GM10266 (cell line): ENCODE measurements around the gene ATP6V1B1.

Experiments
- DNase-seq: peaks from one replicate; pipeline ENCODE4 v3.0.0; 2012; ENCODE audit errors: extremely low spot score
- CTCF ChIP-seq: IDR thresholded peaks from 2 replicates; pipeline ENCODE4 v1.5.1; 2012; ENCODE audit warnings: mild to moderate bottlenecking, low read depth; ENCODE audit not compliant: control insufficient read depth, insufficient read depth; ENCODE audit errors: missing control alignments

The ATP6V1B1 gene

GRCh38 chr2:70921031-70921430, 14.7 kb upstream of the ATP6V1B1 start:
- no peak for DNase-seq
- no peak for TF ChIP-seq CTCF

- no peak for TF ChIP-seq CTCF
- DNase-seq: no peak
Measured at GRCh38 chr2:70921839-70922234, 13.9 kb upstream of the ATP6V1B1 start.

GRCh38 chr2:70922235-70923234, 13.2 kb upstream of the ATP6V1B1 start:
- DNase-seq: no peak
- TF ChIP-seq CTCF: no peak

- TF ChIP-seq CTCF: peak; percentile 15
- no peak for DNase-seq
Measured at GRCh38 chr2:70923378-70924015, 12.2 kb upstream of the ATP6V1B1 start.

GRCh38 chr2:70926042-70926441, 9.7 kb upstream of the ATP6V1B1 start:
- DNase-seq: no peak
- TF ChIP-seq CTCF: no peak

GRCh38 chr2:70927138-70927537, 8.6 kb upstream of the ATP6V1B1 start:
- TF ChIP-seq CTCF: no peak
- no peak for DNase-seq

- DNase-seq: no peak
- no peak for TF ChIP-seq CTCF
Measured at GRCh38 chr2:70927641-70928040, 8.1 kb upstream of the ATP6V1B1 start.
